Measurements from ENCODE around the gene NYAP1.
"Not testable (repeated sequence)": the region's sequence is repeated elsewhere in the genome, so short reads cannot be mapped to it uniquely, and the experiment has no call there.

The NYAP1 gene

GRCh38 chr7:100437150-100438100 is 46.3 kb upstream of the NYAP1 start:
- no peak overlapping the region for H3K9ac ChIP-seq (ENCODE audit: low read length)
- peak overlapping the region; percentile 13 for H4K12ac ChIP-seq (ENCODE audit: low read depth, low read length)
- H4K91ac ChIP-seq (ENCODE audit: low read depth, low read length): peak overlapping the region; percentile 49
- no peak overlapping the region for H3K4me3 ChIP-seq (ENCODE audit: low read depth, low read length)
- H3K9me3 ChIP-seq (ENCODE audit: insufficient read depth, low read depth, low read length): no peaks in the 10 kb centered on the region
- no peak overlapping the region for H3K27ac ChIP-seq (ENCODE audit: low read depth, low read length)
- H3K79me1 ChIP-seq (ENCODE audit: low read length): peaks cover 9% of the 10 kb centered on the region
- no peak overlapping the region for H3K4ac ChIP-seq (ENCODE audit: low read depth, low read length)
- no peak overlapping the region for H3K23ac ChIP-seq (ENCODE audit: low read length)
- peak overlapping the region; percentile 71 for H4K8ac ChIP-seq (ENCODE audit: low read depth, low read length)
- peaks cover 20 to 24% of the 10 kb centered on the region in 2 experiments for H3K36me3 ChIP-seq (ENCODE audit: control insufficient read depth in 1 of 2, insufficient read depth in 2 of 2, low read length in 2 of 2)
- H3K4me2 ChIP-seq (ENCODE audit: low read length): no peak overlapping the region
- H2BK5ac ChIP-seq (ENCODE audit: low read depth, low read length, poor library complexity): no peak overlapping the region
- H3K79me2 ChIP-seq (ENCODE audit: control insufficient read depth, insufficient read depth, low read length, poor library complexity): peaks cover 7% of the 10 kb centered on the region
- no peak overlapping the region for H2BK12ac ChIP-seq (ENCODE audit: low read length)
- peak overlapping the region; percentile 90 for H2AK5ac ChIP-seq (ENCODE audit: low read length)
- no peak for DNase-seq
- H3K14ac ChIP-seq (ENCODE audit: low read length): no peak overlapping the region
- WGBS (ENCODE audit: extremely low coverage, insufficient coverage, insufficient read length): no CpG with 5 or more reads among the region's 28 CpGs
- H3K27me3 ChIP-seq (ENCODE audit: insufficient read depth, low read length): no peaks in the 10 kb centered on the region
- H3K4me1 ChIP-seq (ENCODE audit: control insufficient read depth in 1 of 2, insufficient read depth in 2 of 2, low read length in 2 of 2): peaks cover 4 to 10% of the 10 kb centered on the region in 2 experiments
- no peak overlapping the region for H2AFZ ChIP-seq (ENCODE audit: insufficient read depth, low read length, poor library complexity)
- no peak overlapping the region for H3K18ac ChIP-seq (ENCODE audit: low read length)
- no peak overlapping the region for H2BK120ac ChIP-seq (ENCODE audit: insufficient read depth, low read length, poor library complexity)

GRCh38 chr7:100438172-100438571 is 45.6 kb upstream of the NYAP1 start:
- Histone ChIP-seq H2BK120ac (ENCODE audit: insufficient read depth, low read length, poor library complexity) (no peak overlapping the region), H2BK12ac (ENCODE audit: low read length) (no peak overlapping the region), H3K27me3 (ENCODE audit: insufficient read depth, low read length) (no peaks in the 10 kb centered on the region), H3K79me1 (ENCODE audit: low read length) (peaks cover 9% of the 10 kb centered on the region), H2AFZ (ENCODE audit: insufficient read depth, low read length, poor library complexity) (no peak overlapping the region), H2BK5ac (ENCODE audit: low read depth, low read length, poor library complexity) (no peak overlapping the region), H3K4me3 (ENCODE audit: low read depth, low read length) (no peak overlapping the region), H3K4ac (ENCODE audit: low read depth, low read length) (no peak overlapping the region), H3K27ac (ENCODE audit: low read depth, low read length) (no peak overlapping the region), H3K9ac (ENCODE audit: low read length) (no peak overlapping the region), H4K91ac (ENCODE audit: low read depth, low read length) (no peak overlapping the region), H3K18ac (ENCODE audit: low read length) (no peak overlapping the region), H3K4me2 (ENCODE audit: low read length) (no peak overlapping the region), H3K4me1 (ENCODE audit: control insufficient read depth in 1 of 2, insufficient read depth in 2 of 2, low read length in 2 of 2) (peaks cover 4 to 8% of the 10 kb centered on the region in 2 experiments), H4K8ac (ENCODE audit: low read depth, low read length) (no peak overlapping the region), H3K36me3 (ENCODE audit: control insufficient read depth in 1 of 2, insufficient read depth in 2 of 2, low read length in 2 of 2) (peaks cover 14 to 16% of the 10 kb centered on the region in 2 experiments), H3K79me2 (ENCODE audit: control insufficient read depth, insufficient read depth, low read length, poor library complexity) (peaks cover 7% of the 10 kb centered on the region), H2AK5ac (ENCODE audit: low read length) (no peak overlapping the region), H3K9me3 (ENCODE audit: insufficient read depth, low read depth, low read length) (no peaks in the 10 kb centered on the region), H4K12ac (ENCODE audit: low read depth, low read length) (no peak overlapping the region), H3K23ac (ENCODE audit: low read length) (no peak overlapping the region), H3K14ac (ENCODE audit: low read length) (no peak overlapping the region)
- no CpG with 5 or more reads among the region's 2 CpGs for WGBS (ENCODE audit: extremely low coverage, insufficient coverage, insufficient read length)
- DNase-seq: no peak

- not testable (repeated sequence) for H3K9ac ChIP-seq (ENCODE audit: low read length); H3K23ac ChIP-seq (ENCODE audit: low read length); H3K27ac ChIP-seq (ENCODE audit: low read depth, low read length); H3K14ac ChIP-seq (ENCODE audit: low read length); H3K79me2 ChIP-seq (ENCODE audit: control insufficient read depth, insufficient read depth, low read length, poor library complexity); H2BK12ac ChIP-seq (ENCODE audit: low read length); H2AK5ac ChIP-seq (ENCODE audit: low read length); H2BK5ac ChIP-seq (ENCODE audit: low read depth, low read length, poor library complexity); H4K91ac ChIP-seq (ENCODE audit: low read depth, low read length); H4K12ac ChIP-seq (ENCODE audit: low read depth, low read length); H3K9me3 ChIP-seq (ENCODE audit: insufficient read depth, low read depth, low read length); H3K4me2 ChIP-seq (ENCODE audit: low read length); H3K18ac ChIP-seq (ENCODE audit: low read length); H3K4me3 ChIP-seq (ENCODE audit: low read depth, low read length); H2AFZ ChIP-seq (ENCODE audit: insufficient read depth, low read length, poor library complexity); H3K27me3 ChIP-seq (ENCODE audit: insufficient read depth, low read length); DNase-seq; H3K4ac ChIP-seq (ENCODE audit: low read depth, low read length); H2BK120ac ChIP-seq (ENCODE audit: insufficient read depth, low read length, poor library complexity); H4K8ac ChIP-seq (ENCODE audit: low read depth, low read length); H3K79me1 ChIP-seq (ENCODE audit: low read length); H3K4me1 ChIP-seq (ENCODE audit: control insufficient read depth in 1 of 2, insufficient read depth in 2 of 2, low read length in 2 of 2)
- no CpG with 5 or more reads among the region's 8 CpGs for WGBS (ENCODE audit: extremely low coverage, insufficient coverage, insufficient read length)
- peaks cover 9 to 11% of the 10 kb centered on the region in 2 experiments for H3K36me3 ChIP-seq (ENCODE audit: control insufficient read depth in 1 of 2, insufficient read depth in 2 of 2, low read length in 2 of 2)
Observed at GRCh38 chr7:100438731-100439130, 45.0 kb upstream of the NYAP1 start.

GRCh38 chr7:100439244-100439643 is 44.5 kb upstream of the NYAP1 start:
- not testable (repeated sequence) for H3K27ac ChIP-seq (ENCODE audit: low read depth, low read length); H4K12ac ChIP-seq (ENCODE audit: low read depth, low read length); H2BK12ac ChIP-seq (ENCODE audit: low read length); H2BK120ac ChIP-seq (ENCODE audit: insufficient read depth, low read length, poor library complexity); H3K79me2 ChIP-seq (ENCODE audit: control insufficient read depth, insufficient read depth, low read length, poor library complexity); H3K4me2 ChIP-seq (ENCODE audit: low read length); H3K14ac ChIP-seq (ENCODE audit: low read length); H3K4me1 ChIP-seq (ENCODE audit: control insufficient read depth in 1 of 2, insufficient read depth in 2 of 2, low read length in 2 of 2); H3K4ac ChIP-seq (ENCODE audit: low read depth, low read length); H3K18ac ChIP-seq (ENCODE audit: low read length); H3K79me1 ChIP-seq (ENCODE audit: low read length); H2BK5ac ChIP-seq (ENCODE audit: low read depth, low read length, poor library complexity); H3K27me3 ChIP-seq (ENCODE audit: insufficient read depth, low read length); DNase-seq; H2AFZ ChIP-seq (ENCODE audit: insufficient read depth, low read length, poor library complexity); H3K36me3 ChIP-seq (ENCODE audit: control insufficient read depth in 1 of 2, insufficient read depth in 2 of 2, low read length in 2 of 2); H3K9ac ChIP-seq (ENCODE audit: low read length); H3K23ac ChIP-seq (ENCODE audit: low read length); H3K9me3 ChIP-seq (ENCODE audit: insufficient read depth, low read depth, low read length); H2AK5ac ChIP-seq (ENCODE audit: low read length); H3K4me3 ChIP-seq (ENCODE audit: low read depth, low read length); H4K91ac ChIP-seq (ENCODE audit: low read depth, low read length)
- WGBS (ENCODE audit: extremely low coverage, insufficient coverage, insufficient read length): no CpG with 5 or more reads among the region's 7 CpGs
- H4K8ac ChIP-seq (ENCODE audit: low read depth, low read length): peak overlapping the region; percentile 25

All from trophoblast cell (in vitro differentiated cells and primary cell).